K562 (cell line): ENCODE measurements around the gene OSTF1. TPM values are rescaled to one million over a fixed set of nuclear protein-coding genes. Genes with fewer than 3 reads are reported as not detected.
A peak's percentile ranks its signal among the peaks of the same experiment; 100 is the strongest.

Experiments used
- BRF2 ChIP-seq: IDR thresholded peaks from 3 replicates; pipeline ENCODE4 v1.6.1; 2011; ENCODE audit warnings: borderline replicate concordance, mild to moderate bottlenecking; ENCODE audit not compliant: insufficient read length, insufficient read depth
- CBFA2T3 ChIP-seq: fragments of 450-650 bp; IDR thresholded peaks from 2 replicates; pipeline ENCODE4 v1.6.1; 2017
- CBX1 ChIP-seq: sonication (generic); IDR thresholded peaks from 2 replicates; pipeline ENCODE4 v1.6.1; 2016; ENCODE audit warnings: antibody characterized with exemption, low read depth, mild to moderate bottlenecking
- DMBX1 ChIP-seq: fragments of 250-450 bp; sonication (Bioruptor Pico); IDR thresholded peaks from 2 replicates; pipeline ENCODE4 v1.8.0; 2022; ENCODE audit warnings: inconsistent platforms, mild to moderate bottlenecking, moderate library complexity, borderline replicate concordance
- ELK3 ChIP-seq: fragments of 450-650 bp; formaldehyde crosslinking; IDR thresholded peaks from 2 replicates; pipeline ENCODE4 v1.4.0; 2020; ENCODE audit warnings: mild to moderate bottlenecking
- FOXA1 ChIP-seq: fragments of 450-650 bp; IDR thresholded peaks from 2 replicates; pipeline ENCODE4 v1.6.1; 2016; ENCODE audit warnings: mild to moderate bottlenecking, borderline replicate concordance
- FOXK1 ChIP-seq: sonication (generic); formaldehyde crosslinking; IDR thresholded peaks from 2 replicates; pipeline ENCODE4 v1.8.0; 2022; ENCODE audit warnings: missing genetic modification reagents, mild to moderate bottlenecking, borderline replicate concordance
- FOXP1 ChIP-seq: sonication (generic); formaldehyde crosslinking; IDR thresholded peaks from 2 replicates; pipeline ENCODE4 v1.8.0; 2022; ENCODE audit warnings: mild to moderate bottlenecking, missing genetic modification reagents
- GATAD2B ChIP-seq: fragments of 450-650 bp; IDR thresholded peaks from 2 replicates; pipeline ENCODE4 v1.6.1; 2017; ENCODE audit warnings: mild to moderate bottlenecking, borderline replicate concordance
- KDM2B ChIP-seq: fragments of 250-450 bp; sonication (Bioruptor Pico); IDR thresholded peaks from 2 replicates; pipeline ENCODE4 v1.8.0; 2021; ENCODE audit warnings: mild to moderate bottlenecking, moderate library complexity
- KHSRP ChIP-seq: fragments of 450-650 bp; IDR thresholded peaks from 2 replicates; pipeline ENCODE4 v1.6.1; 2017
- L3MBTL2 ChIP-seq: fragments of 450-650 bp; IDR thresholded peaks from 2 replicates; pipeline ENCODE4 v1.6.1; 2016; ENCODE audit warnings: mild to moderate bottlenecking, moderate library complexity
- MAZ ChIP-seq, 2 experiments: fragments of 450-650 bp in 1 of 2; sonication (generic) in 1 of 2; formaldehyde crosslinking; IDR thresholded peaks in 1 of 2; conservative IDR thresholded peaks in 1 of 2; 2 replicates each; pipeline versions ENCODE4 v1.4.0 to v1.5.0; 2020; ENCODE audit warnings: mild to moderate bottlenecking in 1 of 2, missing genetic modification reagents in 1 of 2
- MTA2 ChIP-seq: fragments of 450-650 bp; IDR thresholded peaks from 2 replicates; pipeline ENCODE4 v1.6.1; 2016; ENCODE audit warnings: low read depth
- NFE2 ChIP-seq: IDR thresholded peaks from 2 replicates; pipeline ENCODE4 v1.6.1; 2014; ENCODE audit warnings: antibody characterized with exemption, low read depth
- NR2C2 ChIP-seq, 2 experiments: fragments of 200-800 bp in 1 of 2; sonication (Bioruptor generic) in 1 of 2; sonication (generic) in 1 of 2; formaldehyde crosslinking in 1 of 2; IDR thresholded peaks; 2 replicates each; pipeline versions ENCODE4 v1.6.1 to v1.8.0; 2016 to 2022; ENCODE audit warnings: mild to moderate bottlenecking in 1 of 2, missing compliant biosample characterization in 1 of 2, missing genetic modification characterization in 1 of 2, missing genetic modification reagents in 1 of 2
- NUFIP1 ChIP-seq: fragments of 450-650 bp; IDR thresholded peaks from 2 replicates; pipeline ENCODE4 v1.6.1; 2018; ENCODE audit not compliant: partially characterized antibody
- RBM34 ChIP-seq: fragments of 200-400 bp; formaldehyde crosslinking; IDR thresholded peaks from 2 replicates; pipeline ENCODE4 v1.6.1; 2018; ENCODE audit warnings: low read length, borderline replicate concordance; ENCODE audit not compliant: insufficient read depth
- STAT5A ChIP-seq: IDR thresholded peaks from 2 replicates; pipeline ENCODE4 v1.6.1; 2012; ENCODE audit warnings: low read length, inconsistent platforms, borderline replicate concordance
- TCF15 ChIP-seq: fragments of 250-450 bp; sonication (Bioruptor Pico); IDR thresholded peaks from 2 replicates; pipeline ENCODE4 v1.8.0; 2022; ENCODE audit warnings: moderate library complexity, mild to moderate bottlenecking, inconsistent platforms
- TFE3 ChIP-seq: fragments of 450-650 bp; formaldehyde crosslinking; IDR thresholded peaks from 2 replicates; pipeline ENCODE4 v1.4.0; 2020; ENCODE audit warnings: mild to moderate bottlenecking, mixed read lengths
- TSC22D4 ChIP-seq: fragments of 450-650 bp; IDR thresholded peaks from 2 replicates; pipeline ENCODE4 v1.6.1; 2016; ENCODE audit warnings: missing genetic modification characterization, missing biosample characterization, control low read depth
- ZFPM2 ChIP-seq: fragments of 250-450 bp; sonication (Bioruptor Pico); IDR thresholded peaks from 2 replicates; pipeline ENCODE4 v1.5.1; 2022; ENCODE audit warnings: mild to moderate bottlenecking
- ZKSCAN8 ChIP-seq: fragments of 200-800 bp; sonication (Bioruptor generic); IDR thresholded peaks from 2 replicates; pipeline ENCODE4 v1.6.1; 2016; ENCODE audit warnings: missing genetic modification characterization, missing compliant biosample characterization
- ZNF395 ChIP-seq: fragments of 200-800 bp; sonication (Bioruptor generic); IDR thresholded peaks from 2 replicates; pipeline ENCODE4 v1.6.1; 2017; ENCODE audit warnings: missing genetic modification characterization, missing compliant biosample characterization
- polyA plus RNA-seq, 8 experiments: library from polyadenylated mRNA; depleted of rRNA in 4 of 8; stranded (reverse) in 5 of 8; unstranded in 3 of 8; fragments of >200 nt; fragmentation: Nextera tagmentation in 2 of 8; fragmentation: Illumina TruSeq in 1 of 8; extraction: Ambion mirVana in 2 of 8; extraction: Trizol in 1 of 8; gene quantifications; 2 replicates each; pipeline versions ENCODE4 v1.2.1 to v1.2.3, GENCODE V29; 2011 to 2014; ENCODE audit warnings: inconsistent platforms in 1 of 8, missing spikeins in 1 of 8
- total RNA-seq, 7 experiments: library from RNA; depleted of rRNA in 6 of 7; stranded (reverse); fragments of >200 nt in 6 of 7; fragmentation: Illumina TruSeq in 2 of 7; extraction: Trizol in 2 of 7; gene quantifications; 2 replicates each; pipeline versions ENCODE4 v1.2.1 to v1.2.3, GENCODE V29; 2011 to 2021; ENCODE audit warnings: low replicate concordance in 1 of 7

The OSTF1 gene
- total and polyA plus RNA-seq, 9 of the 15 experiments (the other 6 are each of a cell fraction or from before 2014, with no cell fraction given) = 15.0 to 37.3 (median 23.0) TPM

- TF ChIP-seq DMBX1 (CRISPR knock-in tag) = peak; percentile 26; the same call in 1 of the 2 replicates
- TF ChIP-seq NFE2 = 0 out of 2 replicates have a peak, but pooled peaks have one; percentile 6
- TF ChIP-seq ZNF395 (CRISPR knock-in tag) = 0 out of 2 replicates have a peak, but pooled peaks have one; percentile 30
- no peak for TF ChIP-seq TSC22D4 (tag)
- no peak for TF ChIP-seq TFE3 (CRISPR knock-in tag)
- TF ChIP-seq KHSRP = no peak
- TF ChIP-seq CBFA2T3 = no peak
- TF ChIP-seq NUFIP1 = no peak
- no peak for TF ChIP-seq BRF2
- TF ChIP-seq FOXA1 = no peak
- no peak for TF ChIP-seq CBX1
- peak; percentile 43; the same call in 1 of the 2 replicates for TF ChIP-seq ZKSCAN8 (CRISPR knock-in tag)
- TF ChIP-seq TCF15 (CRISPR knock-in tag) = no peak
- peak; percentile 90 for TF ChIP-seq L3MBTL2
- TF ChIP-seq MAZ (CRISPR knock-in tag; conservative IDR thresholded peaks at IDR 0.05 in 1 of 2, IDR thresholded peaks at IDR 0.05 in 1 of 2) = no peak
- TF ChIP-seq MTA2 = no peak
- TF ChIP-seq GATAD2B = no peak
- no peak for TF ChIP-seq RBM34
- no peak for TF ChIP-seq ELK3 (CRISPR knock-in tag)
- TF ChIP-seq KDM2B (CRISPR knock-in tag) = no peak
- TF ChIP-seq NR2C2 (CRISPR knock-in tag; IDR thresholded peaks at IDR 0.05) = no peak
- TF ChIP-seq NR2C2 (tag; IDR thresholded peaks at IDR 0.05) = peak; percentile 21; the same call in 1 of the 2 replicates
- no peak for TF ChIP-seq STAT5A
- no peak for TF ChIP-seq FOXK1 (CRISPR knock-in tag)
- no peak for TF ChIP-seq FOXP1 (CRISPR knock-in tag)
- no peak for TF ChIP-seq ZFPM2 (CRISPR knock-in tag)
Measured at GRCh38 chr9:75170898-75171360, 82.6 kb downstream of the OSTF1 start (continued).
